Natural killer cell (primary cell): ENCODE results near the gene AQP6. TPM values are rescaled to one million over a fixed set of nuclear protein-coding genes. Genes with fewer than 3 reads are reported as not detected.

Experiments used
- ATAC-seq, 3 donors: fragments of 150-1000 bp in 2 of 3; fragments of 200-7000 bp in 1 of 3; cut with Tn5 transposase; 1 replicate in 1 of 3; 2 replicates in 2 of 3; pipeline ENCODE4 v1.10.0; 2021; ENCODE audit warnings: mild to moderate bottlenecking in 2 of 3, moderate library complexity in 2 of 3
- DNase-seq, 2 donors: peaks; one replicate each; pipeline versions ENCODE4 v3.0.0 to v3.0.0-alpha.2; 2013 to 2021; ENCODE audit warnings: mixed read lengths in 1 of 2
- H3K27ac ChIP-seq: one replicate; pipeline ENCODE4 v1.5.1; 2013; ENCODE audit warnings: mild to moderate bottlenecking, low read length
- H3K27me3 ChIP-seq: one replicate; pipeline ENCODE4 v1.6.1; 2013; ENCODE audit warnings: low read length; ENCODE audit not compliant: control insufficient read depth, insufficient read depth
- H3K36me3 ChIP-seq: one replicate; pipeline ENCODE4 v1.6.1; 2013; ENCODE audit warnings: low read length; ENCODE audit not compliant: control insufficient read depth, insufficient read depth
- H3K4me1 ChIP-seq: one replicate; pipeline ENCODE4 v1.6.1; 2013; ENCODE audit warnings: low read length; ENCODE audit not compliant: control insufficient read depth, insufficient read depth
- H3K4me3 ChIP-seq: one replicate; pipeline ENCODE4 v1.5.1; 2013; ENCODE audit warnings: low read length
- H3K9me3 ChIP-seq: one replicate; pipeline ENCODE4 v1.6.1; 2013; ENCODE audit warnings: low read length; ENCODE audit not compliant: control insufficient read depth, insufficient read depth
- H3K27ac Mint-ChIP-seq, 2 donors: one replicate each; pipeline ENCODE4 v1.8.0; 2022; ENCODE audit warnings: mild to moderate bottlenecking in 2 of 2, mixed read lengths in 2 of 2, moderate library complexity in 1 of 2
- H3K27me3 Mint-ChIP-seq, 2 donors: one replicate each; pipeline ENCODE4 v1.8.0; 2022; ENCODE audit warnings: low read depth in 2 of 2, mixed read lengths in 2 of 2
- H3K36me3 Mint-ChIP-seq: one replicate; pipeline ENCODE4 v1.8.0; 2022; ENCODE audit warnings: mixed read lengths
- H3K4me1 Mint-ChIP-seq, 2 donors: one replicate each; pipeline ENCODE4 v1.8.0; 2022; ENCODE audit warnings: mixed read lengths in 2 of 2
- H3K4me3 Mint-ChIP-seq: one replicate; pipeline ENCODE4 v1.8.0; 2022; ENCODE audit warnings: mild to moderate bottlenecking, moderate library complexity, mixed read lengths
- H3K9me3 Mint-ChIP-seq, 2 donors: one replicate each; pipeline ENCODE4 v1.8.0; 2022; ENCODE audit warnings: mixed read lengths in 2 of 2
- CTCF ChIP-seq: fragments of 200-600 bp; IDR thresholded peaks from one replicate; pipeline ENCODE4 v1.8.0; 2022; ENCODE audit warnings: antibody characterized with exemption
- WGBS: methylation state at CpG from one replicate; pipeline ENCODE4 v1.1.7; 2013; ENCODE audit warnings: missing lambda C conversion rate; ENCODE audit not compliant: insufficient coverage; 5-methylcytosine and 5-hydroxymethylcytosine counted together
- intact Hi-C: fragments of 100-400 bp; cut with micrococcal nuclease; formaldehyde crosslinking; loops from one replicate; pipeline ENCODE4 v1.14.2; 2022
- total RNA-seq, 4 donors: library from RNA; stranded (reverse); fragments of 120-200 nt in 1 of 4; gene quantifications; one replicate each; pipeline versions ENCODE4 v1.2.3 to v1.2.4, GENCODE V29; 2013 to 2022

AQP6 gene
- total RNA-seq, 3 donors from 2014 or later (not counting 1 experiment from before 2014, with no cell fraction given) = not detected

- H3K27me3 Mint-ChIP-seq = peaks cover 3 to 4% of the 10 kb centered on the region in 2 donors
- peak overlapping the region in 1 of 2 donors; percentile 86 for H3K27ac Mint-ChIP-seq
- ATAC-seq (no peak), DNase-seq (no peak)
- no peak for TF ChIP-seq CTCF
- peaks cover 11 to 19% of the 10 kb centered on the region in 2 donors for H3K4me1 Mint-ChIP-seq
- Histone ChIP-seq H3K36me3 (no peaks in the 10 kb centered on the region), H3K27ac (no peak overlapping the region), H3K9me3 (no peaks in the 10 kb centered on the region), H3K4me1 (peaks cover 7% of the 10 kb centered on the region), H3K27me3 (no peaks in the 10 kb centered on the region), H3K4me3 (no peak overlapping the region)
- peaks cover 5% of the 10 kb centered on the region for H3K36me3 Mint-ChIP-seq
- H3K9me3 Mint-ChIP-seq = peaks cover 0 to 2% of the 10 kb centered on the region in 2 donors
- no peak overlapping the region for H3K4me3 Mint-ChIP-seq
- intact Hi-C loops = no loop called here
- 97% methylated on average over 3 of the region's 3 CpGs for WGBS
Observed at GRCh38 chr12:50026691-50027090, 53.9 kb downstream of the AQP6 start.

Other genes with a start within 250 kb of the AQP6 start
- gene TMBIM6, start 231.4 kb upstream of the AQP6 start, total RNA-seq = 100 to 1,000 TPM; 326 to 375 (median 366) TPM
- gene NCKAP5L, start 144.5 kb upstream of the AQP6 start, total RNA-seq = 10 to 100 TPM; 16.7 to 19.3 (median 16.8) TPM
- 1 to 10 TPM; 4.0 to 6.0 (median 4.4) TPM for gene BCDIN3D, start 129.8 kb upstream of the AQP6 start, total RNA-seq
- under 1 TPM in 2 of 3 donors, not detected in 1; 0.09 to 0.57 TPM for gene FAIM2, start 69.0 kb upstream of the AQP6 start, total RNA-seq
- gene AQP2, start 22.2 kb upstream of the AQP6 start, total RNA-seq = not detected
- not detected for gene AQP5, start 11.1 kb upstream of the AQP6 start, total RNA-seq
- 10 to 100 TPM in 1 of 3 donors, 1 to 10 TPM in 2; 6.1 to 11.6 (median 8.7) TPM for gene RACGAP1, start 52.5 kb downstream of the AQP6 start, total RNA-seq
- gene ASIC1, start 84.6 kb downstream of the AQP6 start, total RNA-seq = under 1 TPM in 1 of 3 donors, not detected in 2; 0.21 TPM
- 10 to 100 TPM; 81.3 to 97.0 (median 88.6) TPM for gene SMARCD1, start 112.4 kb downstream of the AQP6 start, total RNA-seq
- under 1 TPM in 1 of 3 donors, not detected in 2; 0.65 TPM for gene GPD1, start 131.1 kb downstream of the AQP6 start, total RNA-seq
- gene COX14, start 139.3 kb downstream of the AQP6 start, total RNA-seq = 10 to 100 TPM; 32.8 to 42.6 (median 36.7) TPM
- gene CERS5, start 194.4 kb downstream of the AQP6 start, total RNA-seq = 10 to 100 TPM; 69.9 to 81.2 (median 75.8) TPM